SK-N-SH (cell line): ENCODE measurements around the gene CCDC54. TPM values are rescaled to one million over a fixed set of nuclear protein-coding genes. Genes with fewer than 3 reads are reported as not detected.

Source experiments
- CTCF ChIA-PET: fragments of 300-600, 350-600 bp; formaldehyde crosslinking; extraction: SDS; loops from one replicate; lab custom pipeline; 2021; lab: Yijun Ruan, JAX
- POLR2A ChIA-PET: fragments of 350-600 bp; sonication (Branson Sonifier 250); formaldehyde crosslinking; extraction: SDS; loops from one replicate; lab custom pipeline; 2020; ENCODE audit warnings: antibody characterized with exemption, inconsistent platforms; lab: Yijun Ruan, JAX
- DNase-seq: peaks from one replicate; pipeline ENCODE4 v3.0.0; 2012
- H2AFZ ChIP-seq: fragments of 200-600 bp; sonication (generic); 2 replicates; pipeline ENCODE4 v1.8.1; 2016; ENCODE audit warnings: antibody characterized with exemption, mild to moderate bottlenecking, low read depth
- H3F3A ChIP-seq: fragments of 200-600 bp; sonication (generic); replicated peaks from 2 replicates; pipeline ENCODE3; 2016; ENCODE audit warnings: antibody characterized with exemption, mild to moderate bottlenecking; ENCODE audit not compliant: insufficient read depth
- H3K27ac ChIP-seq, 2 experiments: fragments of 200-500 bp in 1 of 2; fragments of 200-600 bp in 1 of 2; sonication (Bioruptor generic) in 1 of 2; sonication (generic), shearing (Covaris generic) in 1 of 2; 2 replicates each; pipeline versions ENCODE4 v1.5.1 to v1.6.1; 2014 to 2016; ENCODE audit warnings: low read depth in 2 of 2, inconsistent platforms in 1 of 2, low read length in 1 of 2, mild to moderate bottlenecking in 1 of 2, mixed read lengths in 1 of 2
- H3K27me3 ChIP-seq: fragments of 200-600 bp; sonication (generic), shearing (Covaris generic); 2 replicates; pipeline ENCODE4 v1.6.1; 2016; ENCODE audit warnings: mixed run types; ENCODE audit not compliant: insufficient read depth
- H3K36me3 ChIP-seq, 2 experiments: fragments of 200-500 bp in 1 of 2; fragments of 200-600 bp in 1 of 2; sonication (Bioruptor generic) in 1 of 2; sonication (generic) in 1 of 2; replicated peaks in 1 of 2; 2 replicates each; pipeline versions ENCODE3 to v1.5.1; 2014 to 2016; ENCODE audit warnings: low read length in 1 of 2, mild to moderate bottlenecking in 1 of 2; ENCODE audit not compliant: insufficient read depth in 2 of 2, control insufficient read depth in 1 of 2
- H3K4me1 ChIP-seq, 2 experiments: fragments of 200-500 bp in 1 of 2; fragments of 200-600 bp in 1 of 2; sonication (Bioruptor generic) in 1 of 2; sonication (generic), shearing (Covaris generic) in 1 of 2; 2 replicates each; pipeline versions ENCODE4 v1.5.1 to v1.6.1; 2014 to 2016; ENCODE audit warnings: low read depth in 1 of 2, low read length in 1 of 2, mixed run types in 1 of 2; ENCODE audit not compliant: insufficient read depth in 2 of 2, control insufficient read depth in 1 of 2
- H3K4me2 ChIP-seq: fragments of 200-600 bp; sonication (generic), shearing (Covaris generic); 2 replicates; pipeline ENCODE4 v1.6.1; 2017; ENCODE audit warnings: mixed run types
- H3K4me3 ChIP-seq, 2 experiments: fragments of 200-500 bp in 1 of 2; fragments of 200-600 bp in 1 of 2; sonication (Bioruptor generic) in 1 of 2; sonication (generic), shearing (Covaris generic) in 1 of 2; 2 replicates each; pipeline versions ENCODE4 v1.5.1 to v1.8.1; 2014 to 2016; ENCODE audit warnings: low read depth in 2 of 2, inconsistent platforms in 1 of 2, low read length in 1 of 2, mild to moderate bottlenecking in 1 of 2, mixed read lengths in 1 of 2, moderate library complexity in 1 of 2
- H3K79me2 ChIP-seq: fragments of 200-600 bp; sonication (generic); 2 replicates; pipeline ENCODE4 v1.8.1; 2017; ENCODE audit warnings: mild to moderate bottlenecking; ENCODE audit not compliant: insufficient read depth
- H3K9ac ChIP-seq: fragments of 200-600 bp; sonication (generic); 2 replicates; pipeline ENCODE4 v1.6.1; 2017; ENCODE audit warnings: mixed run types
- H3K9me2 ChIP-seq: fragments of 200-600 bp; sonication (generic); 2 replicates; pipeline ENCODE4 v1.6.1; 2017; ENCODE audit warnings: mixed run types
- H3K9me3 ChIP-seq: fragments of 200-600 bp; sonication (generic); 2 replicates; pipeline ENCODE4 v1.6.1; 2017; ENCODE audit warnings: mixed run types, mild to moderate bottlenecking, moderate library complexity
- H4K20me1 ChIP-seq: fragments of 200-600 bp; sonication (generic); 2 replicates; pipeline ENCODE4 v1.6.1; 2017; ENCODE audit warnings: mild to moderate bottlenecking, mixed run types; ENCODE audit not compliant: insufficient read depth
- ELF1 ChIP-seq: IDR thresholded peaks from 2 replicates; pipeline ENCODE4 v1.4.0; 2012
- EP300 ChIP-seq, 2 experiments: IDR thresholded peaks; 2 replicates each; pipeline versions ENCODE4 v1.4.0 to v1.6.1; 2012; ENCODE audit warnings: borderline replicate concordance in 1 of 2, low read depth in 1 of 2, low read length in 1 of 2
- EZH2phosphoT487 ChIP-seq: fragments of 200-600 bp; sonication (generic); IDR thresholded peaks from 2 replicates; pipeline ENCODE4 v1.6.1; 2017; ENCODE audit warnings: low read depth, mixed run types, mild to moderate bottlenecking, antibody characterized with exemption, moderate library complexity, borderline replicate concordance
- FOXM1 ChIP-seq: IDR thresholded peaks from 2 replicates; pipeline ENCODE4 v1.4.0; 2012; ENCODE audit warnings: low read depth, mild to moderate bottlenecking
- GATA2 ChIP-seq: sonication (generic); formaldehyde crosslinking; IDR thresholded peaks from 2 replicates; pipeline ENCODE4 v1.5.0; 2020; ENCODE audit warnings: mild to moderate bottlenecking, missing genetic modification reagents
- MAX ChIP-seq: IDR thresholded peaks from 2 replicates; pipeline ENCODE4 v1.4.0; 2012; ENCODE audit warnings: low read depth
- MEF2A ChIP-seq: IDR thresholded peaks from 2 replicates; pipeline ENCODE4 v1.4.0; 2012; ENCODE audit warnings: low read depth, borderline replicate concordance
- NRF1 ChIP-seq: IDR thresholded peaks from 2 replicates; pipeline ENCODE4 v1.6.1; 2012; ENCODE audit warnings: low read depth, mild to moderate bottlenecking, low read length
- RCOR1 ChIP-seq: fragments of 150-350 bp; IDR thresholded peaks from 2 replicates; pipeline ENCODE4 v1.6.1; 2017; ENCODE audit warnings: antibody characterized with exemption, low read length
- REST ChIP-seq: IDR thresholded peaks from 2 replicates; pipeline ENCODE4 v1.6.1; 2012; ENCODE audit warnings: mild to moderate bottlenecking, low read depth, low read length, moderate library complexity
- RFX5 ChIP-seq: IDR thresholded peaks from 2 replicates; pipeline ENCODE4 v1.6.1; 2012; ENCODE audit warnings: mild to moderate bottlenecking, improper control_type of control experiment, low read length
- SMC3 ChIP-seq: IDR thresholded peaks from 2 replicates; pipeline ENCODE4 v1.6.1; 2012; ENCODE audit warnings: low read depth, low read length, improper control_type of control experiment
- TAF1 ChIP-seq: IDR thresholded peaks from 2 replicates; pipeline ENCODE4 v1.6.1; 2012; ENCODE audit warnings: low read depth, mild to moderate bottlenecking, low read length, moderate library complexity, borderline replicate concordance
- TCF12 ChIP-seq: IDR thresholded peaks from 2 replicates; pipeline ENCODE4 v1.4.0; 2012
- ZBTB33 ChIP-seq: IDR thresholded peaks from 2 replicates; pipeline ENCODE4 v1.4.0; 2012; ENCODE audit warnings: low read depth, borderline replicate concordance
- WGBS: methylation state at CpG from one replicate; pipeline ENCODE4 v1.1.6; 2017; ENCODE audit warnings: low lambda C conversion rate; 5-methylcytosine and 5-hydroxymethylcytosine counted together
- polyA plus RNA-seq, 3 experiments: library from polyadenylated mRNA; depleted of rRNA; stranded (reverse); fragments of >200 nt; gene quantifications; 2 replicates each; pipeline ENCODE4 v1.2.3, GENCODE V29; 2012
- TF ChIP-seq, protein P1 (sequence below): fragments of 150-350 bp; IDR thresholded peaks from 2 replicates; pipeline ENCODE4 v1.6.1; 2017; ENCODE audit warnings: antibody characterized with exemption, low read length, low read depth, borderline replicate concordance
- TF ChIP-seq, protein P2 (sequence below): fragments of 150-350 bp; IDR thresholded peaks from 2 replicates; pipeline ENCODE4 v1.6.1; 2016; ENCODE audit warnings: mild to moderate bottlenecking, low read depth, low read length

Gene CCDC54
- polyA plus RNA-seq, 1 of the 3 experiments (the other 2 are of a cell fraction) = not detected

DNA sequence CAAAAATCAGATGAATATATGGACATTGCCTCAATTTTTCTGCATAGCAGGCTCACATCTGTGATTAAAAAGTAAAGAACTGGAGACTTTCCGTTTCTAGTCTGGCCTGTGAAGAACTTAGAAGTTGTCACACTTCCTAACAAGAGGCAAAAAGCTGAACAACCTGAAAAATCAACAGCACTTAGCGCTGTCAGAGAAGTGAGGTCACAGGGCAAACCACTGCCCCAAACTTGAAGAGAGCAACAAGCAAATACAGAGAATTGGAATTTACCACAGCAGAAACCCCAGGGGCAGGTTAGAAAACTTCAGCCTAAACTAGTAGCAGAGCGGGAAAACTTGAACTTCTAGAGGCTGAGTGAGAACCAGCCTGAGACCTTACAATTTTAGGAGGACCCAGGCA is 38.9 kb downstream of the CCDC54 start:
- DNase-seq = no peak
- Histone ChIP-seq H3K4me2 (no peak overlapping the region), H3K9me3 (no peaks in the 10 kb centered on the region), H3K79me2 (no peaks in the 10 kb centered on the region), H2AFZ (no peak overlapping the region), H3K27me3 (no peaks in the 10 kb centered on the region), H3K36me3 (no peaks in the 10 kb centered on the region), H3K4me1 (peaks cover 0 to 6% of the 10 kb centered on the region in 2 experiments; a peak in 2 of 4 replicates), H3K4me3 (no peak overlapping the region), H3K9me2 (no peaks in the 10 kb centered on the region), H3F3A (no peaks in the 10 kb centered on the region), H3K9ac (no peak overlapping the region), H4K20me1 (no peaks in the 10 kb centered on the region), H3K27ac (no peak overlapping the region)
- 81% methylated on average over 3 of the region's 3 CpGs for WGBS
- ChIA-PET CTCF (interaction anchor here (3.1 kb wide), 1 partner anchor 145 kb away, joined by 12 read pairs; no protein-coding TSS in a partner anchor), POLR2A (interaction anchor here (1.4 kb wide), 1 partner anchor 15 kb away, joined by 3 read pairs; no protein-coding TSS in a partner anchor)
- TF ChIP-seq NRF1 = no peak
- TF ChIP-seq, protein P1, sequence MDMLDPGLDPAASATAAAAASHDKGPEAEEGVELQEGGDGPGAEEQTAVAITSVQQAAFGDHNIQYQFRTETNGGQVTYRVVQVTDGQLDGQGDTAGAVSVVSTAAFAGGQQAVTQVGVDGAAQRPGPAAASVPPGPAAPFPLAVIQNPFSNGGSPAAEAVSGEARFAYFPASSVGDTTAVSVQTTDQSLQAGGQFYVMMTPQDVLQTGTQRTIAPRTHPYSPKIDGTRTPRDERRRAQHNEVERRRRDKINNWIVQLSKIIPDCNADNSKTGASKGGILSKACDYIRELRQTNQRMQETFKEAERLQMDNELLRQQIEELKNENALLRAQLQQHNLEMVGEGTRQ = no peak
- no peak for TF ChIP-seq TAF1
- TF ChIP-seq GATA2 (CRISPR knock-in tag) = no peak
- TF ChIP-seq ELF1 = no peak
- TF ChIP-seq TCF12 = no peak
- no peak for TF ChIP-seq RCOR1
- TF ChIP-seq FOXM1 = no peak
- TF ChIP-seq EP300 (IDR thresholded peaks at IDR 0.05; ENCODE audit: borderline replicate concordance in 1 of 2, low read depth in 1 of 2, low read length in 1 of 2) = no peak
- no peak for TF ChIP-seq ZBTB33
- no peak for TF ChIP-seq SMC3
- TF ChIP-seq, protein P2, sequence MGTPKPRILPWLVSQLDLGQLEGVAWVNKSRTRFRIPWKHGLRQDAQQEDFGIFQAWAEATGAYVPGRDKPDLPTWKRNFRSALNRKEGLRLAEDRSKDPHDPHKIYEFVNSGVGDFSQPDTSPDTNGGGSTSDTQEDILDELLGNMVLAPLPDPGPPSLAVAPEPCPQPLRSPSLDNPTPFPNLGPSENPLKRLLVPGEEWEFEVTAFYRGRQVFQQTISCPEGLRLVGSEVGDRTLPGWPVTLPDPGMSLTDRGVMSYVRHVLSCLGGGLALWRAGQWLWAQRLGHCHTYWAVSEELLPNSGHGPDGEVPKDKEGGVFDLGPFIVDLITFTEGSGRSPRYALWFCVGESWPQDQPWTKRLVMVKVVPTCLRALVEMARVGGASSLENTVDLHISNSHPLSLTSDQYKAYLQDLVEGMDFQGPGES = no peak

DNA sequence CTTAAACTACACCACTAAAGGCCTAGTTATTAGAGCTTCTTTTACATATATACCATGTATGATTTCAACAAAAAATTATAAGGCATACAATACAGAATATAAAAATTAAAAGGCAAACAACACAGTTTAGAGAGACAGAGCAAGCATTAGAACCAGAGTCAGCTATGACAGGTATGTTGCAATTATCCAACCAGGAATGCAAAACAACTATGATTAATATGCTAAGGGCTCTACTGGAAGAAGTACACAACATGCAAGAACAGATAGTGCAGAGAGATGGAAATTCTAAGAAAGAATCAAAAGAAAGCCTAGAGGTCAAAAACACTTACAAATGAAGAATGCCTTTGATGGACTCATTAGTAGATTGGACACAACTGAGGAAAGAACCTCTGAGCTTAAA is 39.6 kb downstream of the CCDC54 start:
- Histone ChIP-seq H3K4me3 (no peak overlapping the region), H3K27me3 (no peaks in the 10 kb centered on the region), H3K9ac (no peak overlapping the region), H3K4me1 (peaks cover 0 to 6% of the 10 kb centered on the region in 2 experiments; a peak in 2 of 4 replicates), H3K27ac (no peak overlapping the region; a peak in 1 of 4 replicates), H3K79me2 (no peaks in the 10 kb centered on the region), H2AFZ (no peak overlapping the region), H3F3A (no peaks in the 10 kb centered on the region), H3K36me3 (no peaks in the 10 kb centered on the region), H3K4me2 (no peak overlapping the region), H3K9me3 (no peaks in the 10 kb centered on the region), H4K20me1 (no peaks in the 10 kb centered on the region), H3K9me2 (no peaks in the 10 kb centered on the region)
- POLR2A ChIA-PET = no interaction called here
- CTCF ChIA-PET = interaction anchor here (0.7 to 1.6 kb wide), 3 partner anchors 13 to 343 kb away, joined by 3 to 4 read pairs (median 3); no protein-coding TSS in a partner anchor
- DNase-seq = no peak
- TF ChIP-seq GATA2 (CRISPR knock-in tag) (no peak), RFX5 (no peak), ELF1 (no peak), REST (no peak), EP300 (IDR thresholded peaks at IDR 0.05; ENCODE audit: borderline replicate concordance in 1 of 2, low read depth in 1 of 2, low read length in 1 of 2) (no peak), MAX (no peak), EZH2phosphoT487 (no peak), SMC3 (no peak), ZBTB33 (no peak), MEF2A (no peak)
